Testis (tissue), 3 donors: ENCODE measurements around the gene MRNIP. TPM values are rescaled to one million over a fixed set of nuclear protein-coding genes. Genes with fewer than 3 reads are reported as not detected.
A peak's percentile ranks its signal among the peaks of the same experiment; 100 is the strongest.
"Not testable (repeated sequence)": the region's sequence is repeated elsewhere in the genome, so short reads cannot be mapped to it uniquely, and the experiment has no call there.

Experiments
- DNase-seq: peaks from one replicate; pipeline ENCODE4 v3.0.0-alpha.2; 2019
- H3K27ac ChIP-seq, 2 donors: fragments of 200-600 bp; sonication (generic); one replicate each; pipeline ENCODE4 v1.5.1; 2019
- H3K27me3 ChIP-seq: fragments of 200-600 bp; sonication (generic); one replicate; pipeline ENCODE4 v1.5.1; 2019
- H3K36me3 ChIP-seq: fragments of 200-600 bp; sonication (generic); one replicate; pipeline ENCODE4 v1.5.1; 2017; ENCODE audit warnings: low read depth; ENCODE audit errors: missing control alignments
- H3K4me1 ChIP-seq: fragments of 200-600 bp; sonication (generic); one replicate; pipeline ENCODE4 v1.5.1; 2019
- H3K4me3 ChIP-seq, 2 donors: fragments of 200-600 bp; sonication (generic); one replicate each; pipeline ENCODE4 v1.5.1; 2017 to 2019
- H3K9me3 ChIP-seq: fragments of 200-600 bp; sonication (generic); one replicate; pipeline ENCODE4 v1.5.1; 2017
- CTCF ChIP-seq, 3 experiments: fragments of 450-650 bp in 2 of 3; fragments of 200-600 bp in 1 of 3; sonication (generic) in 1 of 3; IDR thresholded peaks; one replicate each; pipeline ENCODE4 v1.5.1; 2016 to 2019; ENCODE audit warnings: antibody characterized with exemption in 3 of 3, mild to moderate bottlenecking in 2 of 3, moderate library complexity in 1 of 3
- POLR2A ChIP-seq: fragments of 450-650 bp; IDR thresholded peaks from one replicate; pipeline ENCODE4 v1.6.1; 2017; ENCODE audit warnings: antibody characterized with exemption, mild to moderate bottlenecking, moderate library complexity
- WGBS, 2 donors: methylation state at CpG; one replicate each; pipeline ENCODE4 v1.1.5; 2018; 5-methylcytosine and 5-hydroxymethylcytosine counted together
- intact Hi-C: fragments of 100-400 bp; cut with DNase I; formaldehyde crosslinking; loops from one replicate; pipeline ENCODE4 v1.15.1; 2023; ENCODE audit warnings: low total_unique reads
- polyA plus RNA-seq: library from polyadenylated mRNA; stranded (reverse); fragments of 350-450 nt; fragmentation: Illumina TruSeq; extraction: RNeasy Lipid Tissue Mini Kit (QIAGEN cat#74804); gene quantifications from one replicate; pipeline ENCODE4 v1.2.3, GENCODE V29; 2014; ENCODE audit warnings: low read depth, low replicate concordance; ENCODE audit not compliant: insufficient read depth
- total RNA-seq, 2 donors: library from RNA; depleted of rRNA; stranded (reverse); fragments of >200 nt; gene quantifications; one replicate each; pipeline ENCODE4 v1.2.3, GENCODE V29; 2016

Gene MRNIP
- total and polyA plus RNA-seq, 3 donors from 2014 or later, result 34.9 to 61.4 (median 58.7) TPM

- Histone ChIP-seq H3K36me3 (no peaks in the 10 kb centered on the region), H3K27ac (peak overlapping the region; percentile 54 to 63), H3K27me3 (no peaks in the 10 kb centered on the region), H3K9me3 (no peaks in the 10 kb centered on the region), H3K4me3 (no peak overlapping the region), H3K4me1 (peaks cover 35% of the 10 kb centered on the region)
- WGBS, 2 donors, result 40 to 65% methylated on average over 1 to 3 of the region's 3 CpGs
- intact Hi-C loops, result no loop called here
- no peak for DNase-seq
- no peak for TF ChIP-seq CTCF (IDR thresholded peaks at IDR 0.05)
- TF ChIP-seq POLR2A, result no peak
Observed at GRCh38 chr5:179794171-179794570, 64.4 kb downstream of the MRNIP start.

DNA sequence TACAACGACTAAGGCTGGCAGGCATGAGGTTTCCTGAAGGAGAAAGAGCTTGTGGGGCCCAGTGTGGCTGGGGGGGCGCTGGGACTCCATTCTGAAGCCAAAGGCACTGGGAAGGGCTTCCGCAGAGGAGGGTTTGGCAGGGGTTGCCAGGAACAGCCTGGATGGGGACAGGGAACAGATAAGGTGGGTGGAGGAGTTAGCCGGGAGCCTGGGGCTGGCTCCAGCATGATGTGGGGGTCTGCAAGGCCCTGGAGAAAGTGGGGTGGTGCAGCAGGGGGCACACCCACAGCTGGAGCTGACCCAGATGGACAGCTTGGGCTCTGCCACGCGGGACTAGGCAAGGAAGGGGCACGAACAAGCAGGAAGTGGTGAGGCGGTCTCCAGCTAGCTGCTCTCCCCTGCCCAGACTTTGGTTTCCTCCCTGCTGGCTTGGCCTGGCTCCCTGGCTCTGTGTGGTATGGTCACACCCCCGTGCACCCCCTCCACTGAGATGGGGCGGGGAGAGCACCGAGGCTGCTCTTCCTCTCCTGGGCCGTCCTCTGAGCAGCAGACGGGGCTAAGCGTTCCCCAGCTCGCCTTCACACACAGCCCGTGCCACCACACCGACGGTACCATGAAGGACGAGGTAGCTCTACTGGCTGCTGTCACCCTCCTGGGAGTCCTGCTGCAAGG lies 65.0 kb downstream of the MRNIP start, which contains the start of gene LTC4S:
Gene LTC4S, plus strand, starts transcription at position 519 of the 672 bp plus-strand sequence. Its CDS starts 95 bp downstream, at position 614.
- Histone ChIP-seq H3K4me3 (peak within 1 kb of the TSS in 1 of 2 donors; percentile 68), H3K4me1 (peaks cover 35% of the 10 kb centered on the region), H3K27me3 (no peaks in the 10 kb centered on the region), H3K27ac (peak within 1 kb of the TSS; percentile 54 to 63), H3K9me3 (no peaks in the 10 kb centered on the region), H3K36me3 (no peaks in the 10 kb centered on the region)
- TF ChIP-seq CTCF (IDR thresholded peaks at IDR 0.05), result no peak
- no peak for TF ChIP-seq POLR2A
- intact Hi-C loops, result no loop called here
- peak; percentile 85 for DNase-seq
- WGBS, 2 donors, result 42 to 48% methylated on average over 6 to 19 of the region's 19 CpGs

- intact Hi-C loops, result no loop called here
- H3K4me3 ChIP-seq, result no peak overlapping the region
- no peaks in the 10 kb centered on the region for H3K36me3 ChIP-seq
- DNase-seq, result no peak
- no peaks in the 10 kb centered on the region for H3K27me3 ChIP-seq
- peaks cover 35% of the 10 kb centered on the region for H3K4me1 ChIP-seq
- TF ChIP-seq CTCF (IDR thresholded peaks at IDR 0.05), result no peak
- no peak for TF ChIP-seq POLR2A
- WGBS, 2 donors, result 84 to 90% methylated on average over 14 to 24 of the region's 24 CpGs
- H3K27ac ChIP-seq, result peak overlapping the region; percentile 39 to 54
- no peaks in the 10 kb centered on the region for H3K9me3 ChIP-seq
Observed at GRCh38 chr5:179792612-179793467, 65.8 kb downstream of the MRNIP start.

DNA sequence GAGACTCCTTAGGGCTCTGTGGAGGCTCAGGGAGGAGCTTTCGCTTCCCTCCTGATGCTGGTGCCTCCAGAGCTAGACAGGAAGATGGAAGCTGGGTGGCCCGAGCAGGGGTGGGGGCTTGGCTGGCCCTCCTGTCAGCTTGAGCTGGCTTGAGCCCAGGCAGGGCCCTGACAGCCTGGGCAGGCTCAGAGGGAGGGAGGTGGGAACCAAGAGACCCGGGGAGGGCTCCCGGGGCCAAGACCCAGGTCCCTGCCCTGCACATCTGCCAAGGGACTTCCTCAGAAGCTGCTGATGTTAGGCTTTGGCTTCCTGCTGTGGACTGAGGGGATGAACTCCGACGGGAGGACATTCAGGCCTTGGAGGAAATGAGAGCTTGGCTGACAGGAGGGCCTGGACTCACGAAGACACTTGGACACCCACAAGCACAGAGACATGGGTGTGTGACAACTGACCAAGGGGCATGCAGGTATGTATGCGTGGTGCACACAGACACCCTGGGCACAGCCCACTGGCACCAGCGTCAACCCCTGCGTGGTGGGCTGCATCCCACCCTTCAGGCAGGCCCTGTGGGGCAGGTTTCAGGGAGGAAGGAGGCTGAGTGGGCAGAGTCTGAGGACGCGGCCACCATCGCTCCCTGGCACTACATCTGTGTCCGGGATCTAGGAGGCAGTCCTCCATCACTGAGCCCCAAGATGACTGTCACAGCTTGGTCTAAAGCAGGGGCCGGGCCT lies 66.6 kb downstream of the MRNIP start:
- 59 to 78% methylated on average over 3 to 15 of the region's 15 CpGs for WGBS, 2 donors
- Histone ChIP-seq H3K27me3 (no peaks in the 10 kb centered on the region), H3K4me1 (peaks cover 35% of the 10 kb centered on the region), H3K27ac (peak overlapping the region; percentile 39 to 54), H3K9me3 (no peaks in the 10 kb centered on the region), H3K36me3 (no peaks in the 10 kb centered on the region), H3K4me3 (no peak overlapping the region)
- TF ChIP-seq CTCF (IDR thresholded peaks at IDR 0.05) (no peak), POLR2A (no peak)
- DNase-seq, result no peak
- intact Hi-C loops, result no loop called here

- H3K4me3 ChIP-seq, H3K27me3 ChIP-seq, H3K9me3 ChIP-seq, intact Hi-C loops, DNase-seq, H3K27ac ChIP-seq, H3K36me3 ChIP-seq: not testable (repeated sequence)
- WGBS, 2 donors, result 93 to 94% methylated on average over 9 of the region's 9 CpGs
- peaks cover 14% of the 10 kb centered on the region for H3K4me1 ChIP-seq
Observed at GRCh38 chr5:179789278-179789677, 69.3 kb downstream of the MRNIP start.
